HG03064 (cell line): ENCODE results near the gene THPO.

Source experiments
- ATAC-seq: cut with Tn5 transposase; IDR thresholded peaks from one replicate; pipeline ENCODE4 v1.9.1; 2021; ENCODE audit warnings: low read depth; ENCODE audit not compliant: unreplicated experiment

The THPO gene

DNA sequence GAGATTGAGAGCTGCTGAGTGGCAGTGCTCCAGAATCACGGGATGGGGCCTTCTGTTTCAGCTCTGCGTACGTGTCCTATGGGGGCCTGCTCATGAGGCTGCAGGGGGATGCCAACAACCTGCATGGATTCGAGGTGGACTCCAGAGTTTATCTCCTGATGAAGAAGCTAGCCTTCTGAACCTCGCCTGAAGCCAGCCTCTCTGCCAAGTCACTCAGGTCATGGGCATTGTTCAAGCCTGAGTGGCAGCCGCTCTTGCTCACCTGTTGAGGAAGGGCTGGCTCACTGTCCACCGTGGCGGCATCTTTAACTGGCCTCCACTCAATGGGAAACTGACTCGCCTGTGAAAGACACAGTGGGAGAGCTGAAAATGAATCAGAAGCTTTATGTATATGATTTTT, 9.9 kb downstream of the THPO start:
- no peak for ATAC-seq

DNA sequence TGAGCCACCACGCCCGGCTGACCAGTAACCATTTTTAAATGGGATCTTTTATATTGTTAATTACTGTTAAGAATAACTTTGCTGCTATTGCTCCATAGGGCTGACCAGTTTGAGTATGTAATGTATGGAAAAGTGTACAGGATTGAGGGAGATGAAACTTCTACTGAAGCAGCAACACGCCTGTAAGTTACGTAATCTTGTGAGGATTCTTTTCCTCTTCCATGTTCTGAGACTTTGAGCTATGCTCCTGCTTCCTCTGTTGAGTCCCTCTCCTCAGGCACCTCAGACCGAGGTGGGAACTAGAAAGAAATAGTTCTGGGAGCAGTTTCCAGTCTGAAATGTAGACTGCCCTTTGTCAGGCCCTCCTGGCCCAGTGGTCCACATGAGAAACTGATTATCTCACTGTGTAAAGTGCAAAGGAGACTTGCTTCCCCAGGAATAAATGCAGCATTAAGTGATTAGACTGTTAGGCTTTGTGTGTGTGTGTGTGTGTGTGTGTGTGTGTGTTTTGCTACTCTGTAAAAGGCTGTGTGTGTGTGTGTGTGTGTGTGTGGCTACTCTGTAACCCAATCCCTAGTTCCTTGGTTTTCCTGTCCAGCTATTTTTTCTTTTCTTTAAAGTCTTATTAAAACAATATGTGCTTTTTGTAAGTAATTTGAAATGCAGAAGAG, 11.3 kb downstream of the THPO start:
- ATAC-seq = no peak

DNA sequence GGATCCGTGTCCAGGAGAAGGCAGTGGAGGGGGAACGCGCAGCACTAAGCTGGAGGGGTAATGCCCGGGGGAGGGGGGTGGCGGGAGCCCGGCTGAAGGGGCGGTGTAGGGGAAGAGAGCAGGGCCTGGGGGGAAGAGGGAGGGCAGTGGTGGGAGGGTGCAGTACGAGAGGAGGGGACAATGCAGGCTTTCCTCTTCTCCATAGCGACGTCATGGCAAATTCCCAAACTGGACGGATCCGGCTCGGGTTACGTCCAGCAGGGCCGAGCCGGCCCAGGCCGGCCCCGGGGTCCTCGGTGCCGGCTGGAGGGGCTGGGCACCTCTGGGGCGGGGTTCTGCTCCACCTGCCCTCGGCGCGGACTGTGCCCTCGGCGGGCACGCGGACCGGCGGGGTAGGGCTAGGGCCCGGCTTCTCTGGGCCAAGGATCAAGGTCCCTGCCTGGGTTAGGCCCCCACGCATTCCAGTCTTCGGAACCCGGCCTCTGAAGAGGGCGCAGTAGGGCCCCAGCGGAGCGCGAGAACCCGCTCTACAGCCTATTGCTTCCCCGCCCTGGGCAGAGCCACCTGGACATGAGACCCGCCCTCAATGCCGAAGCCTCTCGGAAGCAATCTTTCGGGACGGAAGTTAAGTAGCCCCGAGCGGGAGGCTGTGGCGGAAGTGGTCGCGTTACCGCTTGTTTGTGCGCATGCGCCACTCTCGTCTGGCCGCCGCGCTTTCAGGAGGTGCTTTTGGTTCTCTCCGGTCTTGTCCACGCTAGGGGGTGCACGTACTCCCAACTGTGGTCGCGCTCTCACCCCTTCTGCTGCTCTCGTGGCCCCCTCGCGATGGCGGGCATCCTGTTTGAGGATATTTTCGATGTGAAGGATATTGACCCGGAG, 15.1 kb downstream of the THPO start:
- peak; percentile 87 for ATAC-seq

DNA sequence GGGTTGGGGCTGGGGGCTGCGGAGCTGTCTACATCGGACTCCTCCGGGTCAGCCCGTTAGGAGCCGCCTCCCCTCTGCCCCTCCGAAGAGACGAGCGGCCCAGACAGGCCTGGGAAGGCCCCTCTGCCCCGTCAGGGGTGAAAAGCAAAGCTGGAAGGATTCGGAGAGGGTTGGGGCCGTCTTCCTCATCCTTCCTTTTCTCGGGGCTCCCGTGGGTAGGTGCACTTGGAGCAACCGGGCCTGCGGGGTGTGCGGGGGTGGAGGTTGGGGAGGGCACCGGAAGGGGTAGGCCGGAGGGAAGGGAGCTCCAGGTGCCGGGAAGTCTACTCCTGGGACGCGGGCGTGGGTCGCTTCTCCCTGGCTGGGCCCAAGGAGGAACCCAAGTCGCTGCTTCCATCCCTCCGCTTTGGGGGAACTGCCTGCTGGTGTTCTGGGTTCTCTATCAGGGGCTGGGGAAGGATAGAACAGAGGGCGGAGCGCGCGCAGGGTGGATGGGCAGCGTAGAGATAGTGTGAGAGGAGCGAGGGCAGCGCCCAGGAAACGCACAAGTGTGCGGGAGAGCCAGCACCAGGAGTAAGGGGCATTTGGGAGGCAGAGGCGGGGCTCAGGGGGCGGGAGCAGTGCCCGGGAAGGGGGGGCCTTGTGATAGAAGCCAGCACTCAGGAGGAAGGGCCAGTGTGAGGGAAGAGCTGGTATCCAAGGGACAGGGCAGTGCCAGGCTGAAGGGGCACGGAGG, 15.9 kb downstream of the THPO start:
- no peak for ATAC-seq

DNA sequence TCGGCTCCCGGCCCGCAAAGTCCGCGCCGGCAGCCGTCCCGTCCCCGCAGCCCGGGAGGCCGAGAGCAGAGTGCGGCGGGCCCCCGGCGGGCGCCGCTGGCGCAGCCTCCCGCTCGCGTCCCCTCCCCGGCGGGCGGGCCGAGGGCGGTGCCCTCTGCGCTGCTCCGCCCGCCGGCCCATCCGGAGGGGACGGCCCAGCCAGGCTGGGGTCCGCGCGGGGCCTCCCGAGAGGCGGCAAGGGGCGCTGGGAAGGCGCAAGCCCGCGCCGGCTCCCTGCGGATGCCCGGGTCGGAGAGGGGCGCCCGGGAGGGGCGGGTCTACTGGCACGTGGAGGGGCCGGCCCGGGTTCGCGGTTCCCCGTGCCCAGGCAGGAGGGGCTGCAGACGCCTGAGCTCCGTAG, 16.5 kb downstream of the THPO start, which contains the start of the genes CLCN2 and POLR2H:
Gene CLCN2, minus strand, starts transcription at position 74 of the 400 bp plus-strand sequence. CDS start 126 bp downstream, outside the sequence.
Gene POLR2H, plus strand, starts transcription at position 179 of the 400 bp plus-strand sequence. CDS start 1,783 bp downstream, outside the sequence.
- ATAC-seq = peak; percentile 39

DNA sequence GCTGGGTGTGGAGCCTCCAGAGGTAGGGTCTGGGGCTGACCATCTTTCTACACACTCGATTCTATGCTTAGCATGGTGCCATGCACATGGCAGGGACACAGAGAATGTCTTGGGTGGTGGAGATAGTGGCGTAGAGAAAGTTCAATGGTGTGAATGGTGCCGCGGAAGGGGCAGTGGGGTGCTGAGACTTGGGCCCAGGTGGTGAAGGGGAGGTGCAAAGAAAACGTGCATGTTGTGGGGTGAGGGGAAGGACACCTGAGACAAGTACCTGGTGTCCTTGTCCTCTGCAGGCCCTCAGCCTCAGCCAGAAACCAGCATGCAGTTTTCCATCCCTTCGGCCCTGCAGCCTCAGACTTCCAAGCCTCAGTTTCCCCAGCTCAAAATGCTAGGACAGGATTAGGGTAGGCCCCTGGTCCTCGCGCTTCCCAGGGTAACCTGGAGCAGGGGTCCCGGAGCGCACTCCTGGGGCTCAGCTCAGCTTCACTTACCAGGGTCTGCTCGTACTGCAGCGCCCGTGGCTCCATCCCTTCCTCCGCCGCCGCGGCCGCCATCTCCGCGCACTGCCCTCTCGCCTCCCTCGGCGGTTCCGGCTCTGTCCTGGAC, 17.0 kb downstream of the THPO start:
- ATAC-seq = peak; percentile 1

DNA sequence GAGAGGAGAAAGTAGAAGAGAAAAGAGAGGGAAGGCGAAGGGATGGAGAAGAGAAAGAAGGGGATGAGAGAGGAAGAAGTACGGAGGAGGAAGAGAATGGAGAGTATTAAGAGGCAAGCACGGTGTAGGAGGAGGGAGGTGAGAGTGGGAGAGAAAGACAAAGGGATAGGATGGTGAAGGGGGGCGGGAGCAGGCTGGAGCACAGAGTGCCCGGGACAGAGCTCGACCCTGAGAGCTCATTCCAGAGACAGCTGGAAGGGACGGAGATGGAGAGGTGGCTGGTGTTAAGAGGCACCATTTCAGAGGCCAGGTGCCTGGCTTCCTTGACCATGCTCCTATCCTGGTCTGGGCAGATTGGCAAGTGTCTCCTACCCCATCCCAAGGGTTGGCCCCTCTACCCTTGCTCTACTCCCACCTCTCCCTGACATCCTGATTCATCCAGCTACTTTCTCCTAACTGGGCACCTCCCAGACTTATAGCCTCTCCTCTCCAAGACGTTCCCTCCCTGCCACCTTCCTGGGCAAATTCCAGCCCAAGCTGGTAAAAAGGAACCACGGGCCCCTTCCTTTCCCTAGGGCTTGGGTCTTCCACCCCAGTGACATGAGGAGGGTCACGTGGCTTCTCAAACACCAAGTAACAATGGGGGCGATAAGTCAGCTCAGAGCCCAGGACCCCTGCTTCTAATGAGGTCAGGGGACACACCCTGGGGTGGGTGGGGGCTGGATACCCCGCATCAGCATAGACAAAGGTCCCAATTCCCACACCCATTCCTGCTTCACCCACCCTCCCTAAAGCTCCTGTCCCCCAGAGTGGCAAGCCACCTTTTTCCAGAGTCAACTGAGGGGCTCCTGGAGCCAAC, 17.7 kb downstream of the THPO start:
- ATAC-seq = no peak

DNA sequence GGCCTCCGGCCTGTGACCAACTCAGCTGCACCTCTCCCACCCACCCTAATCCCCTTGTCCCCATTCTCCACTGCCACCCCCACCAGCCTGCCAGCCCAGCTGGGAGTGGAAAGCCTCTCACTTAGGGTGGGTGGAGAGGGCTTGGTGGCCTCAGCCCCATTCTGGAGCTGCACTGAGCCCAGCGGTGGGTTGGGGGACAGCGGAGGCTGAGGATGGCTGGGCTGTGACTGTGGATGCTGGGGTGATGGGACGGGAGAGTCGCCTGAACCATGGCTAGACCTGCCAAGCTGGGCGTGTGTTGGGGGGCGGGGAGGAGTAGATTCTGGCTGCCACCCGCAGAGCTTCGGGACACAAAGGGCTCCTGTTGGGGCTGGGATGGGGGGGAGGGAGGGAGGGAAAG, 18.4 kb downstream of the THPO start:
- no peak for ATAC-seq

DNA sequence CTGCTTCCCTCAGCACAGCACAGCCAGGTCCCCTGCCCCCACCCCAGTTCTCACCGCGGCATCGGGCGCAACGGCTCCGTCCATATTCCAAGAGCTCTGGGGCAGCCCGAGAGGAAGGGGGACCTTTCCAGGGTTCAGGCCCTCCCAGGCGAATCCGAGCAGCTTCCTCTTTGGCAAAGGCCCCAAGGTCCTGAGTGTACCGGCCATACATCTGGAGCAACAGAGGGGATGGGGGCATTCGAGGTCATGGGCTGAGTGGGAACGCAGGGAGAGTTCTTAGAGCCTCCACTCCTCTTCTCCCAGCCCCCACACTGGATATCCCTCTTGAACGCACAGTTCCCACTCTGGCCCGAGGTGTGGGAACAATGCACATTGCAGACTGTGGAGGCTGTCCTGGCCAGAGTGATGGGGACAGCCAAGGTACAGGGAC, 19.1 kb downstream of the THPO start:
- no peak for ATAC-seq

DNA sequence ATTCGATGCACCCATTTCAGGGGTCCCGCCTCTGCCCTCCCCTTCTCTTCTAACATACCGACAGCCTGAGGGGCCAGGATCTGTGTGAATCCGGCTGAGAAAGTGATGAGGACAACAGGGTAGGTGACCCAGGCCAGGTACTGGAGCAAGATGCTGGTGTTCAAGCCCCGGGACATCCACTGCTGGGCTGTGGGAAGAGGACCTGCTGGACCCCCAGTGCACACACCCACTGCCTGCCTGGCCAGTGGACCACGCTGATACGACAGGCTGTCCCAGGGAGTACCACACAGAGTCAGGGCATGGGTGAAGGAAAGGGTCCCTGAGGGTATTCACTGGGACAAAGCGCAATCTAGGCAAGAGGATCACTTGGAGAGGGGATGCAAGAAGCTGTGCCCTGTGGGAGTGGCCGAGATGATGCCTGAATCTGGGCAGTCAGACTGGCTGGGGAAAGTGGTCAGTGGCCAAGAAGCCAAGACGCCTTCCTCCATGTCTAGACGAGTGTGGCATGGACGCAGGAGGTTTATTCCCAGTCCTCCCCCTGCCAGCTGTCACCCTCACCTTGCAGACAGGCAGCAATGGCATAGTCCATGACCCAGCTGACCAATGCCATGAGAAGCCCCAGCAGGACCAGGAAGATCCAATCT, 19.8 kb downstream of the THPO start:
- no peak for ATAC-seq

DNA sequence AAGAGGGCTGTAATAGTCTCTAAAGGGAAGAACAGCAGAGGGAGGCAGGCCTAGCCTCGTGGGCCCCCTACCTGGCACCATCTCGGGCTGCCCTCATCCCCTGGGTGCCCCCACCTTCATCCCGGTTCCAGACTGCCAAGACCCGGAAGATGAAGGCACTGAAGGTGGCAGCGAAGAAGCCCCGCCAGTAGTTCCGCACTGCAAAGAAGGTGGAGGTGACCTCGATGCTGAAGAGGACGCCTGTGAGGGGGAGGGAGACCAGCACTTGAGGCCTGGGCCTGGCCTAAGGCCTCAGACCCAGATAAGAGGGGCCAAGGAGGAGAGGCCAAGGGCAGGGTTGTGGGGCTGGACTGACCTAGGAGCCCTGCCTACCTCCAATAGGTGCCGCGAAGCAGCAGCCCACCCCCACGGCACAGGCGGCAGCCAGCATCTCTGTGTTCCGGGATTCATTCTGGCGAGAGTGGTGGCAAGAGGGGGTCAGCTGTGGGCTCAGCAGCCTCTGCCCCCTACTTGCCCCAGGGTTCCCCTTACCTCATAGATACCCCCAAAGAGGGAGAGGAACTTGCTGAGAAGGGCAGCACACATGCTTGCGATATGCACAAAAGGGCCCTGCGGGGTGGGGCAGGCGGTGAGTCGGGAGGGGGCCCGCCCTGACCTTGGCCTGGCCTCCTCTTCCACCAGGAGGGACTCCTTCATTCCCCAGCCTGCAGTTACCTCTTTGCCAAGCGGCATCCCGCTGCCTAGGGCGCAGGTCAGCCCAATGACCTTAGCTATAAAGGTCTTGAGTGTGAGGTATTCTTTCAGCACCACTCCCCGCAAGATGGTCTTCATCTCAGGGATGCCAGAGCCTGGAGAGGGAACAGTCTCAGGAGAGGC, 20.5 kb downstream of the THPO start:
- ATAC-seq = no peak

DNA sequence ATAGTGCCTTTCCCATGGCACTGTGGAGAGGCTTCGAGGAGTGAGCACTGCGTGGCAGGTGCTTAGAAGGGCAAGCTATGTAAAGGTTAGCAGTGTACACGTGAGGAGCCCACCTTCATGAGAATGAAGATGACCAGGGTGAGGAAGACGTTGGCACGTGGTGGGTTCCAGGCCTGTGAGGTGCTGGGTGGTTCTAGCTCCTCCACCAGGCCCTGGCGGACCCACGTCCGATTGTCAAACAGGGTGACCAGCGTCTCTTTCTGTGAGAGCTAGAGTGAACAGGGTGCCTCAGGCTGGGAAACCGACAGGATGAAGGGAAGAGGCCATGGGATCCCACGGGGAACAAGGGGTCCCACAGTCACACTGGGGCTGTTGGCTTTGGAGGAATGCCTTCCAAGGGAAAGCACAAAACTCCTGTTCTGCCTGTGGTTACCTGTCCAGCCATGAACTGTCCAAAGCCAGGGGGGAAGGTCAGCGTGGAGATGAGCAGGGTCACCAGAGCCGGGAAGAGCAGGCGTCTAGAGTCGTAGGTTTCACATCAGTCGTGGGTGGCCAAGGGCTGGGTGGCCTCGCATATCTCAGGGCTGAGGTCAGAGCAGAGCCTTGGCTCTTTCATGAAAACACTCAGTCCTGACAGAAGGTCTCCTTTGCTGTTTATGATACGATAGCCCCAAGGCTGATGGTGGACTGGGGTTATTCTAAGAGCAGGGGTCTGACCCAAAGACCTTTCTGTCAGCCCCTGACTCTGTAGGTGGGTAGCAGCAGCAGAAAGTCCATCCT, 22.6 kb downstream of the THPO start:
- no peak for ATAC-seq

DNA sequence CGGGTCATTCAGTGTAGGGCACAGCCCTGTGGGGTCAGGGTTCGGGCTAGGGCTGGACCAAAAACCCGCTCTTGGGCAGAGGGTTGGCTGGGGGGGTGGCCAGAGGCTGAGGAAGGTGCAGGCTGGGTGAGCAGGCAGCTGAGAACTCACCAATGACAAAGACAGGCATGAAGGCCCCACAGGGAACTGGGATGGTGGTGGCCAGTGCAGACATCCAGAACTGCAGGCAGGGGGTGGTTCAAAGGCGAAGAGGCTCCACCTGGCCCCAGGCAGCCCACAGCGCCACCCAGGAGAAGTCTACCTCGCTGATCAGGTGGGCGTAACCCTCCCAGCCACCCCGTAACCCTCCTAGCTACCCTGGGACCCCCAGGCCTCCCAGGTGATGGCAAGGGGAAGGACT, 23.3 kb downstream of the THPO start:
- ATAC-seq = no peak

DNA sequence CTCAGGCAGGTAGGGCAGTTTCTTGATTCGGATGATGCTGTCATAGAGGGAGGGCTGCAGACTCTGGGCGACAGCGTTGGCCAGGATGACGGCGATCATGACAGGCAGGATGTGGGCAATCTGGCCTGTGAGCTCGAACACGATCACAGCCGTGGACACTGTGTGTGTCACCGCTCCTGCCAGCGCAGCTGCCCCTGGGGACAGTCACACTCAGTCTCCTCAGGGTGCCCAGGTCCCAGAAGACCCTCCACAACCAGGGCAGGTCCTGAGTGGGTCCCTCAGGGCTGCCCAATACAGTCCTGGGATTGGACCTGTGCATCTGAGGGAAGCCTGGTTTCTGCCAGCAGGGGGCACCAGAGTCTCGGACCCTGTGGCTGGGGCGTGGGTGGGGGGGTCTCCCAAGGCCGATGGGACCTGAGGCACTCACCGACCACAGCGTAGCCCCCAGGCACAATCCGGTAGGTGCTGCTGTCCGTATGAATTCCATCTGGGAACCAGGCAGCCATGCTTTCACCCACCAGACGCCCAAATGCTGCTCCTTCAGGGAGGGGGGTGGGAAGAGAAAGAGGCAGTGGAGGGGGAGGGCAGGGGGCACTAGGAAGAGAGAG, 23.8 kb downstream of the THPO start:
- no peak for ATAC-seq

DNA sequence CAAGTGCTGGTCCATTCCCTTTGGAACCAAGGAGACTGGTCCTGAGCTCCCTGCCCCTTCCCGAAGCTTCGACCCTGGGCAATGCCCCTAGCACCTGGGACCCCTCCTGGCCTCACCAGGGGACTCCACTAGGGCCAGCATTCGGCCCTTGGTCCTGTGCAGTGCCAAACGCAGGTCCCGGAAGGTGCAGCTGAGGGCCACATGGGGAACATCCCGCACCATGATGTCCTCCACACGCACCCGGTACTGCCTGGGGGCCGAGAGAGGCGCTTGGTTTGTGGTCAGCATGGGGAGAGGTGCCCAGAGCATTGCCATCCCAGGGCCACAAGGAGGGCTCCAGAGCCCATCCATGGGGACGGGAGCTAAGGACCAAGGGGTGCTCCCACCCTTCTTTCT, 24.5 kb downstream of the THPO start:
- no peak for ATAC-seq

DNA sequence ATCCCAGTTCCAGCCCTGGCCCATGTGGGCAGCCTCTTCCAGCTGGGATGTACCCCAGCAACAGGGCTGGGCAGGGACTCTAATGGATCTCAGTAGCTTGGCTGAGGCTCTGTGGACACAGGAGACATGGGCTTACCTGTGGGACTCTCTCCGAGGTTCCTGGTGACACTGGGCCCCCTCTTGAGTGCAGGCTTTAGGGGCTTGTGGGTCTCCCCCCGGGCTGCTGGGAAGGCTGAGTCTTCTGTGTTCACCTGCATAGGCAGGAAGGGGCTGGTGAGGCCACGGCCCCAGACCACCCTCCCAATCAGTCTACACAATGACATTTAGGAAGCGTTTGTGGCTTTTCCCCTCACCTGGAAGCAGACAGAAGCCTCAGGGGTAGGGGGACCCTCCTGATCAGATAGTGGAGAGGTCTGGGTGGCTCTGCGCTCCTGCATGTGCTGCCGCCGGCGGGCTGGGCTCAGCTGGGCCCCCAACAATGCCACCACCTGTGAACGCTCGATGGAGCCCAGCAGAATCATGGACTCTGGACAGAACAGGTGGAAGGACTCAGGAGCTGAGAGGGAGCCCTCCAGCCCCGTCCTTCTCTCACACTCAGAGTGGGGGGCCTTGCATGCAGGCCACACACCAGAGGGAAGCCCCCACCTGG, 25.0 kb downstream of the THPO start:
- no peak for ATAC-seq
